GM12891 (cell line): ENCODE data around the gene SCARB1.

ENCODE experiments used
- POLR2A ChIP-seq: IDR thresholded peaks from 2 replicates; pipeline ENCODE4 v1.6.1; 2011; ENCODE audit warnings: low read depth, low read length, control low read depth
- TAF1 ChIP-seq: IDR thresholded peaks from 2 replicates; pipeline ENCODE4 v1.6.1; 2011; ENCODE audit warnings: low read depth, low read length, control low read depth

DNA sequence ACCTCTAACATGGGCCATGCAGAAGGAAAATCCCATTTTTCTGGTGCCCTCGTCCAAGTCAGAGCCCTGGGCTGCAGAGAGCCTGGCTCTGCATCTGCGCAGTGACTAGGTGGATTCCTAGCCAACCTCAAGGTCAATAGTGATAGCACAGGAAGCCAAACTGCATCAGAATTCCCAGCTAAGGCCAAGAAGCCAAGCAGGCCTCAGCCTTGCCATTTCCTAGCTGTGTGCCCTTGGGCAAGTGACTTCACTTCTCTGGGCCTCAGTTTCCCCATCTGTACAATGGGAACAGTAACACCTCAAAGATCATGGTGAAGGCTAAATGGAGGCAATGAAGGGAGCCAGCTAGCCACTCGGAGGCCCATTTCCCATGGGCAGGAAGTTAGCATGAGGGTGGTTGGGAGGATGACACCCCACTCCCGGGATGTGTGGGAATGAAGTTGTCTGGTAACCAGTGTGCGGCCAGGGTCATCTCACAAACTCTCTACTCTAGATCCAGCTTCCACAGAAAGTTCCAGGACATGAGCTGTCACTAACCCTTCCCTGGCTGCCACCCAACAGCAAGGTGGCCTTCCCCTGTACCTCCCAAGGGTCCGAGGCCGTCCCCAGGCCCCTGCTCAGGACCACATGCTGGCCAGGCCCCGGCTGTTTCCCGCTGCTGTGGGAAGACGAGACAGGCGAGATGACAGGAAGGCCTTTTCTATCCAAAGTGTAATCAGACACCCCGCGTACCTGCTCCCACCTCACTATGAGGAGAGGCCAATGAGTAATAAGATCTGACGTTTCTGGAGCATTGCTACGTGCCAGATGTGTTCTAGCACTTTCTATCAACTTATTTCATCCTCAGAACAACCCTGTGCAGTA lies 125.7 kb downstream of the SCARB1 start:
- TF ChIP-seq TAF1 (no peak), POLR2A (no peak)
